CD4-positive, alpha-beta T cell treated with Interleukin-4 for 1 hour (primary cell): ENCODE measurements around the gene RALGPS1.

Source experiments
- DNase-seq, 2 donors: peaks; one replicate each; pipeline ENCODE4 v3.0.0-alpha.2; 2020 to 2022

The RALGPS1 gene

GRCh38 chr9:127055745-127056402 is 141.3 kb downstream of the RALGPS1 start:
- no peak for DNase-seq

GRCh38 chr9:127056446-127056845 is 141.9 kb downstream of the RALGPS1 start:
- DNase-seq = no peak

DNA sequence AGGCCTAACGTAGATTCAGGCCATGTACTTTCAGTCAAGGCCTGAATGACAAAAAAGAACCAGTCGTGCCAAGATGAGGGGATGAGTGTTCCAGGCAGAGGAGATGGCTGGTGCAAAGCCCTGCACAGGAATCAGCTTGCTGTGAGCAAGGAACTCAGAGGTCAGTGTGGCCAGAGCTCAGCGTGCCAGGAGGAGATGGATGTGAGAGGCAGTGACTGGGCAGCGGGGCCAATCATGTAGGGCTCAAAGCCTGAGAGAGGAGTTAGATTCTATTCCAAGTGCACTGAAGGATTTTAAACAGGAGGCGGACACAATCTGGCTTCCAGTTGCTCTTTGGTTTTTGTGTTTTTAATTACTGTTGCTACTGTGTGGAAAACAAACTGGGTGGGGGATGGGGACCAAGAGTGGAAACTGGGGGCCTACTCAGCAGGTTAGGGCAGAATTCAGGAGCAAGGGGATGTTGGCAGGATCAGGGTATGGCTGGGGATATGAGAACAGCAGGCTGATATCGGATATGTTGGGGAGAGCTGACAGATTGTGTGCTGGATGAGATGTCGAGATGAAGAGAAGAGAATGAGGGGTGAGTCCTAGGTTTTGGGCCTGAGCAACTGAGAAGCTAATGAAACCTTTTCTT is 143.5 kb downstream of the RALGPS1 start:
- no peak for DNase-seq

DNA sequence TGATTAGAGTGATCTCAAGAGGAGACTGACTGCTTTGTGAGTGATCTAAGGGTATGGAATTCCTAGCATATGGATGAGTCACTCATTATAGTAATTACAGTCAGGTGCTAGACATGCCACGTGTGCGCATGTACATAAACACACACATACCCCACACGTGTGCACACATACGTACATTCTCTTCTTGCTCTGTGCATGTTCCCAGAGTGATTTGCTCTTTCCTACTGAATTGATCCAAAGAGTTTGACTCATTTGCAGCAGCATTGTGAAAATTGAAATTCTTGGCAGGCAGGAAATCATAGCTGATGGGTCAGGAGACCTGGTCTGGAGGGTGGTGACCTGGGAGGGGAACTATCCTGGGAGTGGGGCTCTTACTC is 144.1 kb downstream of the RALGPS1 start:
- no peak for DNase-seq

DNA sequence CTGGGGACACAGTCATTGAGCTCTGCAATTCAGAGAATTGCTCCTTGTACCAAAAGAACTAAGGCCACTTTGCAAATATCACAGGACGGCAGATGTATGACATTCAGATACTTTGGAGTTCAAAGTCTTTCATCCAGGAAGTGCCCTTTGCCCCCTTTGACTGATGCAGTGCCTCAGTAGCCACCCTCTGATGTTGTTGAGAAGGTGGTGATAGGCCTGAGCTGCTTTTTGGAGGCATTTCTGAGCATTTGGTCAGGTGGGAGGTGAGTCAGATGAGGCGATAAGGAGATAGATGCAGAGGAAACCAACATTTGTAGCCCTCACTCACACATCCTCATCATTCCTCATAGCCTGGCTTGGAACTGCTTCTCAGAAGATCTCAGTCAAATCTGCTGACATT is 144.4 kb downstream of the RALGPS1 start:
- DNase-seq = no peak

GRCh38 chr9:127059765-127060361 is 145.3 kb downstream of the RALGPS1 start:
- DNase-seq = no peak

GRCh38 chr9:127061411-127061810 is 146.8 kb downstream of the RALGPS1 start:
- no peak for DNase-seq

DNA sequence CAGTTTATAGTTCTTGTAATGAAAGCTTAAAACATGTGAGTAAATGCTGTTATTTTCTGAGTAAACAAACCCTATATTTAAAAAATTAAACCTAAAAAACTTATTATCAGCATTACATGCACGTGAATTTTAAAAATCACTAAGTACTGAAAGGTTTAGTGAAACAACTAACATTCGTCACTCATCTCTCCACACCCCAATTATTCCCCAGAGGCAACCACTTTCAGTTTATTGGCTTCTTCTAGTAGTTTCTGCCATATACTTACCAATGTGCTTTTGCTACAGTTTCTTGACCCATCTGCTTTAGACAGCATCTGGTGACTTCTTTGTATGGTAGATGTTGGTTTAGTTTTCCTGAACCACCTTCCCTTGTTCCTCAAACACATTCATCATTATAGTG is 149.8 kb downstream of the RALGPS1 start:
- DNase-seq = no peak

DNA sequence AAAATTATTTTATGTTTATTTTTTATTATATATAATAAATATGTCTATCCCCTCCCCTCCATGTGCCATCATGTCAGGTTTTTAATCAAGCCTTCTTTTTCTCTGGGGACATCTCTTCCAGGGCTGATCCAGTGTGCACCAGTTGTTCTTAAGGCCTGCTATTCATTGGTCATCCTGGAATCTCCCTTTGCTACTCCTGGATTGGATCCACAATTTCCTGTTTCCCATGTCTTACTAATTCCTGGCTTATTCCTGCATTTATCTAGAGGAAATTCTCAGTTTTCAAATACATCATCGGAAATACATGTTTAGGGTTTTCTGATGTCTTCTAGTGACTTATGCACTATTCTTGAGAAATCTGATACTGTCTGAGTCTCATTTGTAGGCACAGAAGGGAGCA is 151.0 kb downstream of the RALGPS1 start:
- DNase-seq = no peak

DNA sequence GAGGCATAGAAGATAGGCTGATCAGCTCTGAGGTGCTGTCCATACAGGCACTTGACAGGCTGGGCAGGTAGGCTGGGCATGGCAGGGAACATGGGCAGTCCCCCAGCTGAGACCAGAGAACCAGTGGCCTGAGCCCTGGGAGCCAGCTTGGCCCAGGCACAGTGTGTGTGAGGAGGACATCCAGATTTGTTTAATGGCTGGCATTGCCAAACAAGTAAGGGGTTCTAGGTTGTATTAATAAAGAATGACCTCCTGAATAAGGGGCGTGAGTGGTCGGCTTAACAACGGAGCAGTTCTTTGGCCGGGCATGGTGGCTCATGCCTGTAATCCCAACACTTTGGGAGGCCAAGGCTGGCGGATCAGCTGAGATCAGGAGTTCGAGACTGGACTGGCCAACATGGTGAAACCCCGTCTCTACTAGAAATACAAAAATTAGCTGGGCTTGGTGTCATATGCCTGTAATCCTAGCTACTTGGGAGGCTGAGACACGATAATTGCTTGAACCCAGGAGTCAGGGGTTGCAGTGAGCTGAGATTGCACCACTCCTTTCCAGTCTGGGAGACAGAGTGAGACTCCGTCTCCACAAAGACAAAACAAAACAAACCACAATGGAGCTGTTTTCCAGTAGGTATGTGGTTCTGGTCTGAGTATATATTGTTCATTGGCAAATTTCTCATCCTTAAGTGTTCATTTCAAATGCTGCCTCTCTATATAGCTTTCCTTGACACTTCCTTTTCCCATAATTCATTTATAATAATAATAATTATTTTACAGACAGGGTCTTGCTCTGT is 151.7 kb downstream of the RALGPS1 start:
- no peak for DNase-seq

GRCh38 chr9:127066851-127067136 is 152.2 kb downstream of the RALGPS1 start:
- DNase-seq = no peak

- no peak for DNase-seq
Measured at GRCh38 chr9:127067603-127068220, 153.1 kb downstream of the RALGPS1 start.

DNA sequence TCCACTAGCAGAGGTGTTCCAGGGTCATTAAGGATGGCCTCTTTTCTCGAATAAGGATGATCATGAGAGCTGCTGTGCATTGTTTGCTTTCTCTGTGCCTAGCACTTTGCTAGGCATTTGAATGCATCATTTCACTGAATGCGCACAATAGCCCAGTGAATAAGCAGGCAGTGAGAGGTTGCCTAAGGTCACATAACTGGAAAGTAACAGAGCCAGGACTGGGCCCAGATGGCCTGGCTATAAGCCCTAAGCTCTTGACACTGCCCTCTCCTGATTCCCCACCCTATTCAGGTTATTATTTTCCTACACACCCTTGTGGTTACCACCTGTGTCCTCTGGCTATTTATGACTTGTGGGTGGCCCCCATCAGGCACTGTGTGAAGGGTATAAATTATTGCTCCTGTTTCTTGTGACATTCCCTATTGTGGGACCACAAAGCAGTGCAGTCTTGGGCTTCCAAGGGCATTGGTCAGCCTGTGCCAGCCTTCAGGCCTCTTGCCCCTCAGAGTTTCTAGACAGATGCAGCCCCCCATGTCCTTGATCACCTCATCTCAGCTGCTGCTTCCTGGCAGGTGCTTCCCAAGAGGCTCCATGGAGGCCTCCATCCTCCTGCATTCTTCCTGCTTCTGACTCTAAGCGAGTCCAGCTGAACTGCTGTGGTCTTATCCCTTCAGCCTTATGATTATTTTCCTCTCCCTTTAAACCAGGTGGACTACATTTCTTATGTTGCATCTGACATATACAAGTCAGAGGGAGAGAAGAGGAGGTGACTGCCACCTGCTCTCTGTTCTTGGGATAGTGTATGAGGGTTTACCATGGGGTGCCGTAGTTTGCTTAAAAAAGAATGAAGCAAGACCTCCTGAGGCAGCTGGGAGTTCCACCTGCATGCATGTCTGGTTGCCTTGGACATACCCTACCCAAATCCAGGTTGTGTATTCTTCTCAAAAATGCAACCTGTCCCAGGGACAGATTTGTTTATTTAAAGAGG is 160.3 kb downstream of the RALGPS1 start:
- no peak for DNase-seq

- no peak for DNase-seq
Measured at GRCh38 chr9:127075624-127076372, 161.2 kb downstream of the RALGPS1 start.

GRCh38 chr9:127076860-127077643 is 162.5 kb downstream of the RALGPS1 start:
- DNase-seq = no peak

DNA sequence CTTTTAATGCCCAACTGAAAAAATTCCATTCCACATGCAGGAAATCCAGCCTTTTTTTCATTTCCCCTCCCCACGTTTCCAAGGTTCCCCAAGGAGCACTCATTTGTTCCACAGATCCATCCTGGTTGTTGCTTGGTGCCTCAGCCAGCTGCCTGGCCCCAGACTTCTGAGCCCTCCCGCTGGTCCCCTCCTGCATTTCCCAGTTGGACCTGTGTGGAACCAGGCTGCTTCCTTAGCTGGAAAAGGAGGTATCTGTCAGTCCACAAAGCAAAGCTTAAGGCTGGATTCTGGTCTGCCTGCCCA is 163.0 kb downstream of the RALGPS1 start:
- DNase-seq = no peak

DNA sequence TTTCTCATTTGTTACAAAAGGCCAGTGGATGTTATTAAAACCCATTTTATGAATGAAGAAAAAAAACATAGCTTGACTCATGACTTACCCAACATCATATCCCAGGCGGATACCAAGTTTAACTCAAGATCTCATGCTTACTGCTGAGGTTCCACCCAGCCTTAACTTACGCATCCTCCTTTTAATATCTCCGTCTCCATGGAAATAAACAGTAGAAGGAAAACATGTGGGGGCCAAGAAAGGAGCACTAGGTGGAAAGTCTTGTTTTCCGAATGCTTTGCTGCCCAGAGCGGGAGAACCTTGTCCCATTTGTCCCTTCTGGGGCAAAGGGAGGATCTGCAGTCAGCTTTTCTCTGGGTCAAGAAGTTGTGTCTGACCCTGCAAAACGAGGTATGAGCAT is 163.8 kb downstream of the RALGPS1 start:
- no peak for DNase-seq

DNA sequence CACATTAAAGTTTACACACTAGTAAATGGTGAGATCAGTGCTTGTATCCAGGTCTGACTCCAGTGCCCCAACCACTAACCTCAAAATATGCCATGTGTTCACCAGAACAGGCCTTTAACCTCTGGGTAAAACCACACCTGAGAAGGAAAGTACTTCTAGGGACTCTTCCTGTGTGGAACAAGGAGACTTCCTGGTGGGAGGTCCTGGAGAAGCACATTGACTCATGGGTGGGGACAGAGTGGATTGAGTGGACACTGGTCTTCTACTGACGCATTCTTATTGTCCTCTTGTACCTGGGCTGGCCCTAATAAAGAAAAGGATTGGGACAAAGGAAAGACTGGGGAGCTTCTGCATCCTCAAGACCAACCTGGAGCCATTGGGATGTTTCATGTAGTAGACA is 164.4 kb downstream of the RALGPS1 start:
- DNase-seq = no peak

GRCh38 chr9:127079446-127080140 is 165.0 kb downstream of the RALGPS1 start:
- no peak for DNase-seq
